ENCODE results near the gene CMKLR1. TPM values are rescaled to one million over a fixed set of nuclear protein-coding genes. Genes with fewer than 3 reads are reported as not detected.

The CMKLR1 gene
- polyA plus RNA-seq, 1 experiment: 0.10 TPM

DNA sequence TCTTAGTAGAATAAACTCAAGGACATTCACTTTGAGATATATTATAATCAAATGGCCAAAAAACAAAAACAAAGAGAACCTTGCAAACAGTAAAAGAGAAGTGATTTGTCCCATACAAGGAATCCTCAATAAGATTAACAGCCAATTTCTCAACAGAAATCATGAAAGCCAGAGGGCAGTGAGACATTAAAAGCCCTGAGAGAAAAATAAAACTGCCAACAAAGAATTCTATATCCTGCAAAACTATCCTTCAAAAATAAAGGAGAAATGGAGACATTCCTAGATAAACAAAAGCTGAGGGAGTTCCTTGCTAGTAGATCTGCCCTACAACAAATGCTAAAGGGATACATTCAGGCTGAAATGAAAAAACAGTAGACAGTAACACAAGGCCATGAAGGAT lies 78.1 kb downstream of the CMKLR1 start:
- ChIA-PET CTCF (no interaction called here), POLR2A (no interaction called here)
- no peaks in the 10 kb centered on the region for H3K27me3 ChIP-seq (ENCODE audit: control insufficient read depth, insufficient read depth, low read length)
- TF ChIP-seq, protein P1, sequence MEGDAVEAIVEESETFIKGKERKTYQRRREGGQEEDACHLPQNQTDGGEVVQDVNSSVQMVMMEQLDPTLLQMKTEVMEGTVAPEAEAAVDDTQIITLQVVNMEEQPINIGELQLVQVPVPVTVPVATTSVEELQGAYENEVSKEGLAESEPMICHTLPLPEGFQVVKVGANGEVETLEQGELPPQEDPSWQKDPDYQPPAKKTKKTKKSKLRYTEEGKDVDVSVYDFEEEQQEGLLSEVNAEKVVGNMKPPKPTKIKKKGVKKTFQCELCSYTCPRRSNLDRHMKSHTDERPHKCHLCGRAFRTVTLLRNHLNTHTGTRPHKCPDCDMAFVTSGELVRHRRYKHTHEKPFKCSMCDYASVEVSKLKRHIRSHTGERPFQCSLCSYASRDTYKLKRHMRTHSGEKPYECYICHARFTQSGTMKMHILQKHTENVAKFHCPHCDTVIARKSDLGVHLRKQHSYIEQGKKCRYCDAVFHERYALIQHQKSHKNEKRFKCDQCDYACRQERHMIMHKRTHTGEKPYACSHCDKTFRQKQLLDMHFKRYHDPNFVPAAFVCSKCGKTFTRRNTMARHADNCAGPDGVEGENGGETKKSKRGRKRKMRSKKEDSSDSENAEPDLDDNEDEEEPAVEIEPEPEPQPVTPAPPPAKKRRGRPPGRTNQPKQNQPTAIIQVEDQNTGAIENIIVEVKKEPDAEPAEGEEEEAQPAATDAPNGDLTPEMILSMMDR (IDR thresholded peaks at IDR 0.05; ENCODE audit: insufficient read depth, low read depth, low read length): no peak
- H3K4me3 ChIP-seq (ENCODE audit: low read depth, low read length): no peak overlapping the region
- DNase-seq (ENCODE audit: low read depth): no peak
- no peaks in the 10 kb centered on the region for H3K36me3 ChIP-seq (ENCODE audit: control insufficient read depth, insufficient read depth, low read length)

DNA sequence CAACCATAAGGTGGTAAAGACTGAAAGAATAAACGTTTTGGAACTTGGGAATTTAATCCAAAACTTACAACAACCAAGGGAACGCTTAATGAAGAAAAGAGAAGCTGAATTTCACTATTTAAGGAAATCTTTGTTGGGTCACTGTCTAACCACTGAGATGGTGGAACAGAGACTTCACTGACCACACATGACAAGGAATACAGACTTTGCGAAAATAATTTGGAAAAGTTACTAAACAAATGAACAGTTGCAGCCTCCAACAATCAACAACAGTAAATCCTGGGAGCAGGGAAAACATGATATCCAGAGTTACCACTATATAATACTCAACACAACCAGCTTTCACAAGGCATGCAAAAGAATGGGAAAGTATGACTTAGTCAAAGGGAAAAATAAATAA lies 79.1 kb downstream of the CMKLR1 start:
- H3K4me3 ChIP-seq (ENCODE audit: low read depth, low read length): no peak overlapping the region
- DNase-seq (ENCODE audit: low read depth): no peak
- POLR2A ChIA-PET: no interaction called here
- TF ChIP-seq, protein P1 (IDR thresholded peaks at IDR 0.05; ENCODE audit: insufficient read depth, low read depth, low read length): no peak
- H3K36me3 ChIP-seq (ENCODE audit: control insufficient read depth, insufficient read depth, low read length): no peaks in the 10 kb centered on the region
- H3K27me3 ChIP-seq (ENCODE audit: control insufficient read depth, insufficient read depth, low read length): no peaks in the 10 kb centered on the region
- CTCF ChIA-PET: no interaction called here

DNA sequence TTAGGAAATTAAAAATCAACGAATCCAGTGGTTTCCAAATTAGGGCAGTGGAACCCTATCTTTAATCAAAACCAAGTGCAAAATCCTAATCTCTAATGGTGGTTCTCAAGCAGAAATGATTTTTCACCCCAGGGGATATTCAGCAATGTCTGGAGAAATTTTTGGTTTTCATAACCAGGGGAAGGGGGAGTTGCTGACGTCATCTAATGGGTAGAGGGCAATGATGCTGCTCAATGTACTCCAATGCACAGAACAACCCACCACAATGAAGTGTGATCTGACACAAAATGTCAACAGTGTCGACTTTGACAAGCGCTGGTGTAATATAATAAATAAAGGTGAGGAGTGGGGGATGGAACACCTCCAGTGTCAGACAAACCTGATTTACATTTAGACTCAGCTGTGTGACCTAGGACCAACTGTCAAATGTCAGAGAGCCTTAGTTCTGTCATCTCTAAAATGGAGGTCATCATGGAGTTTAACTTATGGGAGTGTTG lies 81.5 kb downstream of the CMKLR1 start:
- H3K27me3 ChIP-seq (ENCODE audit: control insufficient read depth, insufficient read depth, low read length): no peaks in the 10 kb centered on the region
- no peak overlapping the region for H3K4me3 ChIP-seq (ENCODE audit: low read depth, low read length)
- no peaks in the 10 kb centered on the region for H3K36me3 ChIP-seq (ENCODE audit: control insufficient read depth, insufficient read depth, low read length)
- TF ChIP-seq, protein P1 (IDR thresholded peaks at IDR 0.05; ENCODE audit: insufficient read depth, low read depth, low read length): no peak
- ChIA-PET POLR2A (no interaction called here), CTCF (no interaction called here)
- no peak for DNase-seq (ENCODE audit: low read depth)

DNA sequence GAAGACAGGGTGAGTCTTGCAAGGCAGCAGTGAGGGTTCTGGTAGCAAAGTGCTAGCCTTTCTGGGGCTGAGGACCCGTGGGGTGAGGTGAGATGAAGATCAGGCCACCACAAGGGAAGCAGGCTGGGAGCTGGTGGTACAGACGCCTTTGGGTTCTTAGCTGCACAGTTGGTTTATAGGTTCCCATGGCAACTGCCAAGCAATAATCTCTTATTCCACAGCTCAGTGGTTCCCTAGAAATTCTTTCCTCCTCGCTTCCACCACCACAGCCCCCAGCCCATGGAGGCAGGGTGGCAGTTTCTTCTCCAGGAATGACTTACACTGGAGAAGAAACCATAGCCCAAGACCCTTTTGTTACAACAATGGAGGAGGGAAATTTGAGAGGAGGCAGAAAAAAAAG lies 82.1 kb downstream of the CMKLR1 start:
- Histone ChIP-seq H3K36me3 (ENCODE audit: control insufficient read depth, insufficient read depth, low read length) (no peaks in the 10 kb centered on the region), H3K4me3 (ENCODE audit: low read depth, low read length) (no peak overlapping the region), H3K27me3 (ENCODE audit: control insufficient read depth, insufficient read depth, low read length) (no peaks in the 10 kb centered on the region)
- DNase-seq (ENCODE audit: low read depth): no peak
- ChIA-PET POLR2A (no interaction called here), CTCF (no interaction called here)
- TF ChIP-seq, protein P1 (IDR thresholded peaks at IDR 0.05; ENCODE audit: insufficient read depth, low read depth, low read length): no peak

DNA sequence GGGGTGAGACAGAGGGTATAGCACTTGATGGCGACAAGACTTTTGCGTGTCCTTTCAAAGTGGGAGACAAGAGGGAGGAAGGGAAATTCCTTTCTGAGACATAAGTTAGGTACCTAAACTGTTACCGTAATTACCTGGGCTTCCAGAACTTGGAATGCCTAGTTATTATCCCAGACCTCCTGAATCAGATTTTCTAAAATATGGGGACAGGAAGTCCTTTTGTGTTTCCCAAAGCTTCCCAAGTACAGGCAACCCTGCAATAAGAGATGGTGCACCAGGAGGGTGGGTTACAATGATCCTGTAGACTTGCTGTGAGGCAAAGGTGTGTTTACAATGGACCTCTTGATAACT lies 83.9 kb downstream of the CMKLR1 start:
- Histone ChIP-seq H3K27me3 (ENCODE audit: control insufficient read depth, insufficient read depth, low read length) (no peaks in the 10 kb centered on the region; the same call in 1 of the 2 replicates), H3K4me3 (ENCODE audit: low read depth, low read length) (no peak overlapping the region), H3K36me3 (ENCODE audit: control insufficient read depth, insufficient read depth, low read length) (no peaks in the 10 kb centered on the region)
- no peak for DNase-seq (ENCODE audit: low read depth)
- ChIA-PET POLR2A (no interaction called here), CTCF (no interaction called here)
- TF ChIP-seq, protein P1 (IDR thresholded peaks at IDR 0.05; ENCODE audit: insufficient read depth, low read depth, low read length): no peak
